HepG2 (cell line): ENCODE results near the gene GYG1. TPM values are rescaled to one million over a fixed set of nuclear protein-coding genes. Genes with fewer than 3 reads are reported as not detected.

ENCODE experiments used
- ARID5B ChIP-seq: IDR thresholded peaks from 2 replicates; pipeline ENCODE4 v1.4.0; 2020; ENCODE audit warnings: mild to moderate bottlenecking, missing genetic modification reagents
- ARNT2 ChIP-seq: sonication (generic); formaldehyde crosslinking; IDR thresholded peaks from 2 replicates; pipeline ENCODE4 v1.8.0; 2022; ENCODE audit warnings: mild to moderate bottlenecking, low read depth, missing genetic modification reagents, moderate library complexity
- ARNTL ChIP-seq: sonication (generic); formaldehyde crosslinking; IDR thresholded peaks from 2 replicates; pipeline ENCODE4 v1.4.0; 2020; ENCODE audit warnings: mild to moderate bottlenecking, missing genetic modification reagents
- ASH2L ChIP-seq: fragments of 300-600, 200-600 bp; sonication (generic); IDR thresholded peaks from 2 replicates; pipeline ENCODE4 v1.7.0; 2017; ENCODE audit warnings: low read depth, mild to moderate bottlenecking, moderate library complexity, mixed read lengths, low read length; ENCODE audit not compliant: insufficient read length
- CREM ChIP-seq, 2 experiments: sonication (generic) in 1 of 2; formaldehyde crosslinking in 1 of 2; IDR thresholded peaks; 2 replicates each; pipeline versions ENCODE4 v1.4.0 to v1.6.1; 2016 to 2020; ENCODE audit warnings: antibody characterized with exemption in 1 of 2, mild to moderate bottlenecking in 1 of 2, missing genetic modification reagents in 1 of 2
- ESRRA ChIP-seq: sonication (generic); formaldehyde crosslinking; IDR thresholded peaks from 2 replicates; pipeline ENCODE4 v1.5.1; 2020; ENCODE audit warnings: mild to moderate bottlenecking, low read depth, missing genetic modification reagents
- GATAD2A ChIP-seq: IDR thresholded peaks from 2 replicates; pipeline ENCODE4 v1.6.1; 2016
- HDAC1 ChIP-seq: sonication (generic); formaldehyde crosslinking; IDR thresholded peaks from 2 replicates; pipeline ENCODE4 v1.5.1; 2020; ENCODE audit warnings: mild to moderate bottlenecking, missing genetic modification reagents
- HMG20A ChIP-seq: IDR thresholded peaks from 2 replicates; pipeline ENCODE4 v1.6.1; 2016; ENCODE audit warnings: borderline replicate concordance
- HOMEZ ChIP-seq: IDR thresholded peaks from 2 replicates; pipeline ENCODE4 v1.6.1; 2016; ENCODE audit warnings: low read depth
- MAF1 ChIP-seq: sonication (generic); formaldehyde crosslinking; IDR thresholded peaks from 2 replicates; pipeline ENCODE4 v1.5.0; 2020; ENCODE audit warnings: missing genetic modification reagents, borderline replicate concordance
- MLX ChIP-seq: IDR thresholded peaks from 2 replicates; pipeline ENCODE4 v1.6.1; 2016
- NCOR1 ChIP-seq: fragments of 200-600 bp; sonication (generic); IDR thresholded peaks from 2 replicates; pipeline ENCODE4 v1.7.0; 2017; ENCODE audit warnings: antibody characterized with exemption, low read length, borderline replicate concordance
- SALL1 ChIP-seq: sonication (generic); formaldehyde crosslinking; IDR thresholded peaks from 2 replicates; pipeline ENCODE4 v1.8.0; 2022; ENCODE audit warnings: mild to moderate bottlenecking, missing genetic modification reagents
- TAF1 ChIP-seq: sonication (generic); formaldehyde crosslinking; IDR thresholded peaks from 2 replicates; pipeline ENCODE4 v1.4.0; 2020; ENCODE audit warnings: missing genetic modification reagents
- YEATS4 ChIP-seq: sonication (generic); formaldehyde crosslinking; IDR thresholded peaks from 2 replicates; pipeline ENCODE4 v1.4.0; 2020; ENCODE audit warnings: missing genetic modification reagents, borderline replicate concordance
- ZBTB3 ChIP-seq: sonication (generic); formaldehyde crosslinking; IDR thresholded peaks from 2 replicates; pipeline ENCODE4 v1.4.0; 2020; ENCODE audit warnings: low read depth, mild to moderate bottlenecking, moderate library complexity, missing genetic modification reagents, borderline replicate concordance
- ZMYM4 ChIP-seq: sonication (generic); formaldehyde crosslinking; IDR thresholded peaks from 2 replicates; pipeline ENCODE4 v1.8.1; 2023; ENCODE audit warnings: mild to moderate bottlenecking, missing genetic modification reagents
- polyA plus RNA-seq, 8 experiments: library from polyadenylated mRNA; depleted of rRNA in 3 of 8; stranded (reverse) in 7 of 8; unstranded in 1 of 8; fragments of >200 nt; fragmentation: Illumina TruSeq in 4 of 8; extraction: Trizol in 4 of 8; gene quantifications; 2 replicates each; pipeline versions ENCODE4 v1.2.1 to v1.2.3, GENCODE V29; 2011 to 2016; ENCODE audit warnings: low read depth in 4 of 8, missing spikeins in 1 of 8, mixed read lengths in 1 of 8; ENCODE audit not compliant: insufficient read depth in 1 of 8
- total RNA-seq, 5 experiments: library from RNA; depleted of rRNA; stranded (reverse); fragments of >200 nt; fragmentation: Illumina TruSeq; extraction: Trizol; gene quantifications; 2 replicates each; pipeline ENCODE4 v1.2.3, GENCODE V29; 2016; ENCODE audit warnings: low read depth in 1 of 5
- TF ChIP-seq, protein P1 (sequence below): sonication (generic); formaldehyde crosslinking; IDR thresholded peaks from 2 replicates; pipeline ENCODE4 v1.4.0; 2020; ENCODE audit warnings: missing genetic modification reagents
- TF ChIP-seq, protein P2 (sequence below): sonication (generic); formaldehyde crosslinking; IDR thresholded peaks from 2 replicates; pipeline ENCODE4 v1.8.1; 2023; ENCODE audit warnings: mild to moderate bottlenecking, missing genetic modification reagents

The GYG1 gene
- total and polyA plus RNA-seq, 2 of the 13 experiments (the other 11 are each of a cell fraction or from before 2014, with no cell fraction given): 15.7 to 28.1 TPM

DNA sequence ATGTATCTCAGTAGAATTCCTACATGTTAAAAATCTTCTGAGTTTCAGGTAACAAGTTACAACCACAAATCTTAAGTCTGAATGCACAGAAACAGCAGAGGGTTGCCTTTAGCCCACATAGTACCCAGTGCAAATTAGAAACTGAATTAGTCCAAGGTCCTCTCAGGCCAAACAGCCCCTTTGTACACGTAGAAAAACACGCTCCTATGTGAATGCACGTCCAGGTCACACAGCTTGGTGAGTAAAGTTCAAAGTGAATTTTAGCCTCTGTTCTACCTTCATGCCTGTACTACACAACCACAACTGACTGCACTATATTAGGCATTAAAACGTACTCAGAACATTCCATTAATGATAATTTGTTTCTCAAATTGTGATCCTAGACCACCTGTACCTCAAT lies 46.3 kb downstream of the GYG1 start (continued):
- no peak for TF ChIP-seq MAF1
- peak; percentile 69 for TF ChIP-seq ARID5B
- peak; percentile 25; the same call in 1 of the 2 replicates for TF ChIP-seq YEATS4 (CRISPR knock-in tag)
- no peak for TF ChIP-seq TAF1
- peak; percentile 60; the same call in 1 of the 2 replicates for TF ChIP-seq MLX (CRISPR knock-in tag)
- peak; percentile 54 for TF ChIP-seq ASH2L
- TF ChIP-seq GATAD2A (CRISPR knock-in tag): peak; percentile 58
- TF ChIP-seq, protein P1, sequence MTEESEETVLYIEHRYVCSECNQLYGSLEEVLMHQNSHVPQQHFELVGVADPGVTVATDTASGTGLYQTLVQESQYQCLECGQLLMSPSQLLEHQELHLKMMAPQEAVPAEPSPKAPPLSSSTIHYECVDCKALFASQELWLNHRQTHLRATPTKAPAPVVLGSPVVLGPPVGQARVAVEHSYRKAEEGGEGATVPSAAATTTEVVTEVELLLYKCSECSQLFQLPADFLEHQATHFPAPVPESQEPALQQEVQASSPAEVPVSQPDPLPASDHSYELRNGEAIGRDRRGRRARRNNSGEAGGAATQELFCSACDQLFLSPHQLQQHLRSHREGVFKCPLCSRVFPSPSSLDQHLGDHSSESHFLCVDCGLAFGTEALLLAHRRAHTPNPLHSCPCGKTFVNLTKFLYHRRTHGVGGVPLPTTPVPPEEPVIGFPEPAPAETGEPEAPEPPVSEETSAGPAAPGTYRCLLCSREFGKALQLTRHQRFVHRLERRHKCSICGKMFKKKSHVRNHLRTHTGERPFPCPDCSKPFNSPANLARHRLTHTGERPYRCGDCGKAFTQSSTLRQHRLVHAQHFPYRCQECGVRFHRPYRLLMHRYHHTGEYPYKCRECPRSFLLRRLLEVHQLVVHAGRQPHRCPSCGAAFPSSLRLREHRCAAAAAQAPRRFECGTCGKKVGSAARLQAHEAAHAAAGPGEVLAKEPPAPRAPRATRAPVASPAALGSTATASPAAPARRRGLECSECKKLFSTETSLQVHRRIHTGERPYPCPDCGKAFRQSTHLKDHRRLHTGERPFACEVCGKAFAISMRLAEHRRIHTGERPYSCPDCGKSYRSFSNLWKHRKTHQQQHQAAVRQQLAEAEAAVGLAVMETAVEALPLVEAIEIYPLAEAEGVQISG (CRISPR knock-in tag): no peak
- TF ChIP-seq ARNTL (CRISPR knock-in tag): no peak
- TF ChIP-seq ZBTB3 (CRISPR knock-in tag): no peak
- TF ChIP-seq HMG20A (CRISPR knock-in tag): 0 out of 2 replicates have a peak, but pooled peaks have one; percentile 21
- TF ChIP-seq ZMYM4 (CRISPR knock-in tag): peak; percentile 76
- no peak for TF ChIP-seq ARNT2 (CRISPR knock-in tag)
- TF ChIP-seq ESRRA (CRISPR knock-in tag): 0 out of 2 replicates have a peak, but pooled peaks have one; percentile 55
- TF ChIP-seq HOMEZ (CRISPR knock-in tag): peak; percentile 82; the same call in 1 of the 2 replicates
- peak; percentile 59; the same call in 1 of the 2 replicates for TF ChIP-seq CREM (IDR thresholded peaks at IDR 0.05)
- no peak for TF ChIP-seq CREM (CRISPR knock-in tag; IDR thresholded peaks at IDR 0.05)
- TF ChIP-seq NCOR1: peak; percentile 42; the same call in 1 of the 2 replicates
- TF ChIP-seq, protein P2, sequence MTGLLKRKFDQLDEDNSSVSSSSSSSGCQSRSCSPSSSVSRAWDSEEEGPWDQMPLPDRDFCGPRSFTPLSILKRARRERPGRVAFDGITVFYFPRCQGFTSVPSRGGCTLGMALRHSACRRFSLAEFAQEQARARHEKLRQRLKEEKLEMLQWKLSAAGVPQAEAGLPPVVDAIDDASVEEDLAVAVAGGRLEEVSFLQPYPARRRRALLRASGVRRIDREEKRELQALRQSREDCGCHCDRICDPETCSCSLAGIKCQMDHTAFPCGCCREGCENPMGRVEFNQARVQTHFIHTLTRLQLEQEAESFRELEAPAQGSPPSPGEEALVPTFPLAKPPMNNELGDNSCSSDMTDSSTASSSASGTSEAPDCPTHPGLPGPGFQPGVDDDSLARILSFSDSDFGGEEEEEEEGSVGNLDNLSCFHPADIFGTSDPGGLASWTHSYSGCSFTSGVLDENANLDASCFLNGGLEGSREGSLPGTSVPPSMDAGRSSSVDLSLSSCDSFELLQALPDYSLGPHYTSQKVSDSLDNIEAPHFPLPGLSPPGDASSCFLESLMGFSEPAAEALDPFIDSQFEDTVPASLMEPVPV: no peak
- TF ChIP-seq SALL1 (CRISPR knock-in tag): peak; percentile 59; the same call in 1 of the 2 replicates
- 0 out of 2 replicates have a peak, but pooled peaks have one; percentile 30 for TF ChIP-seq HDAC1 (CRISPR knock-in tag)
